CD4-positive, alpha-beta T cell treated with Interferon alpha-2 for 1 hour (primary cell): Measurements from ENCODE around the gene UMAD1.

Source experiments
- DNase-seq, 2 donors: peaks; one replicate each; pipeline ENCODE4 v3.0.0-alpha.2; 2020 to 2022

Gene UMAD1

GRCh38 chr7:7640221-7641128 lies at the start of gene UMAD1:
Gene UMAD1, plus strand, starts transcription at chr7:7640752. Its CDS starts 32,620 bp downstream, at chr7:7673372.
- peak; percentile 99 for DNase-seq

DNA sequence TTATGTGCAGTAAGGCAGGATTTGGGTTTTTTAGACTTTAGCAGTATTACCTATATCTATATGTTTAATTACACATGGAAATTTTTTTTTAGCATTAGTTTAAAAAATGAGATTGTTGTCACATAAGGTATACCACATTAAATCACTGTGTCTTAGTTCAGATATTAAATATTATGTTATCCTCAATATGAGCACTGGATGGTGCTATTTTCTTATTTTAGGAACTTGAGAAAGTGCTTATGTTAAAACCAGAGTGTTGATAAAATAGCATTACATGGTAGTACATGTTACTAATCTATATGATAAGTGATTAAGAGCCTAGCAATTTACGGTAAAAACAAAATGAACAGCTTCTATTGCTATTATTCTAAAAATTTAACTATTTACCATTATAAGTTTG lies 45.1 kb upstream of the UMAD1 start:
- DNase-seq = peak in 1 of 2 donors; percentile 54

DNA sequence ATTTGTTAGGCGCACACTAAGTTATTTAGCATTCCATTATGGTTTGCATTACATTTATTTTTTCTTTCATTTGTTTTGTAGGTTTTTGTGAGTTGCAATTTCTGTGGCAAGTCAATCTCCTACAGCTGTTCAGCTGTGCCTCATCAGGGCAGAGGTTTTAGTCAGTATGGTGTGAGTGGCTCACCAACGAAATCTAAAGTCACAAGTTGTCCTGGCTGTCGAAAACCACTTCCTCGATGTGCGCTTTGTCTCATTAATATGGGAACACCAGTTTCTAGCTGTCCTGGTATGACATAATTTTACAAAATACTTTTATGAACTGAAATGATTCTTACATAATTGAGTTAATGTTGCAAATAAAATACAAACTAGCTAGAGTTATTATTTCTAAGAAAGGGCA lies 44.4 kb upstream of the UMAD1 start:
- DNase-seq = peak; percentile 1 to 27

GRCh38 chr7:7607010-7607409 lies 33.5 kb upstream of the UMAD1 start:
- no peak for DNase-seq

DNA sequence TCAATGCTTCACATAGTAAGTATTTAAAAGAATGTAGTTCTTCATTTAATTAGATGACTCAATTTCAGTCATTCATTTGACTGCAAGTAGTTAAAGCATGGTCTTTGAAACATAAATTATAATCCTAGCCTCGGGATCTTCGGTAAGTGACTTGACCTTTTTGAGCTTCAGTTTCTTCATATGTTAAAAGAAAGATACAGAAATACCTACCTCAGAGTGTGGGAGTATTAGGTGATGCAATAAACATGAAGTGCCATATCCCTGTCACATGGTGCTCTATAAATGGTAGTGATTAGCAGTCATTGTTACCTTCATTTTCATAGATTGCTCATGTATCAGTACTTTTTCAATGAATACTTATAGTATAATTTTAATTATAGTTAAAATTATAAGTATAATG lies 31.2 kb upstream of the UMAD1 start:
- DNase-seq = no peak

GRCh38 chr7:7612519-7612918 lies 28.0 kb upstream of the UMAD1 start:
- DNase-seq = no peak

DNA sequence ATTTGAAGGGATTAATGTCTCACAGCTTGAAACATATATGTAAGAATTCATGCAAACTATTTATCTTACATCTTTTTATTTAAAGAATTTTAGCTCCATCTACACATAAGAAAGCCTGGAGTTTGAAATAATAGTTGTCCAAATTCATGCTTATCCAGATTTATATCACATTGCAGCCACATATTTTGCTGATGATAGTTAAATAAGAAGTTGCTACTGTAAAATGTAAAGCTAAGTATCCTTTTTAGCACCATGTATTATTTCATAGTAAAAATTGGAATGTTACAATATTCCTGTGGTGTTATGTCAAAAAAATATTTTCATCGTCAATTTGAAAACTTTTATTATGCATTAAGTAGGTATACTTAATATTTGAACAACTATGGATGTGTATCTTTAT lies 27.3 kb upstream of the UMAD1 start:
- DNase-seq = no peak

DNA sequence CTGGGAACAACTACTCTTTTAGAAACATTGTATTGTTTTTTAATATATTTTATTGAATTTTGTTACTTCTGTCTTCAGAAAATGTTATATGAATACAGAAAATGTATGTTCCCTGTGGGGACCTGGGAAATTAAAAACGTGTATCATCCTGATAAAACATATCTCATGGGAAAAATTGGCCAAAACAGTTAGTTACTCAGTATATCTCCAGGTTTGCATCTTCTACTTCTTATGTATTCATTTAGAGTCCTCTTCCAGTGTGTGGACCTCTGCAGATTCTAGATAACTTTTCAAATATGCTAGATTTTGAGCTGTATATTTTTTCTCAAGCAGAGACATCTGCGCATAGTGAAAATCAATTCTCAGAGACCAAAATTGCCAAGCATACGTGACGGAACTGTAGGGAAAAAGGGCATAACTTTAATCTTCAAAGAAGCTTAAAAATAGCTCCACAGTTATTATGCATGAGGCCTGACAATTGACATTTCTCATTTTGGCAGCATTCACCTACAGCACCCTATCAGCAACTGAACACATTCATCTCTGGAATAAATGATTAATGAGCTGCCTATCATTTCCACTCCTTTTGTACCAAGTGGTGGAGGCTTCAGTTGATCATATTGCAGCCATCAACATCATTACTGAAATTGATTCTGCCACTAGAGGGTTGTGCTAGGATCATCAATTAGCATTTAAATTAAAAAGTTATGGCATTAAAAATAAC lies 26.4 kb upstream of the UMAD1 start:
- DNase-seq = no peak

DNA sequence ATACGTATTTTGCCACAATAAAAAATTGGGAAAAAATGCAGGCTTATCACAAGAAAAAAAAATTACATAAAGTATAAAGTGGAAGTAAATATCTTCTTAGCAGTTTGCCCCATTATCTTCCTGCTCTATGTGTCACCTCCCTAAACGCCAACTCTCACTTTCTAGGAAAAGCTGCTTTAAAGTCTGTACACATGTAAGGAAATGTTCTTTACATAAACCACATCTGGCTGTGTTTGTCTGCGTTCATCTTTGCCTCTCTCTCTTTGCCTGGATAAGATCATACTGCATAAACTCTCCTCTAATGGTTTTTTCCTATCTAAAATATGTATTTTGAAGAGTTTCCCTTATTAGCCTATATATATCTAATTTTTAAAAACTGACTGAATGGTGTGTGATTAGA lies 23.0 kb upstream of the UMAD1 start:
- DNase-seq = no peak

GRCh38 chr7:7618410-7618809 lies 22.1 kb upstream of the UMAD1 start:
- no peak for DNase-seq

DNA sequence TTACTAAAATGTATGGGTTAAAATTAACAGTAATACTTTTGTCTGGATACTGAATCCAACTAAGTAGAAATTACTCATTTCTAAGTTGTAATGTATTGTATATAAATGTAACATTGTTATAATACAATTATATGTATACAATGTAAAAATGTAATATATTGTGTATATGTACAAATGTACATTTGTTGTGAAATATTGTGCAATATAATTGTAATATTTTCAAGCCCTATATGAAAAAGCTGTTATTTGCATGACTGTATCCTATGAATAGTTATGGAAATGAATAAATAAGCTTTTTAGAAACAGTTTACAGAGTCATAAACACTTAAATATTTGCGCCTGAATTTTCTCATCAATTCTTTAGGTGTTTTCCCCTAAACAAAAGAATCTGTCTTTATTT lies 20.3 kb upstream of the UMAD1 start:
- no peak for DNase-seq

DNA sequence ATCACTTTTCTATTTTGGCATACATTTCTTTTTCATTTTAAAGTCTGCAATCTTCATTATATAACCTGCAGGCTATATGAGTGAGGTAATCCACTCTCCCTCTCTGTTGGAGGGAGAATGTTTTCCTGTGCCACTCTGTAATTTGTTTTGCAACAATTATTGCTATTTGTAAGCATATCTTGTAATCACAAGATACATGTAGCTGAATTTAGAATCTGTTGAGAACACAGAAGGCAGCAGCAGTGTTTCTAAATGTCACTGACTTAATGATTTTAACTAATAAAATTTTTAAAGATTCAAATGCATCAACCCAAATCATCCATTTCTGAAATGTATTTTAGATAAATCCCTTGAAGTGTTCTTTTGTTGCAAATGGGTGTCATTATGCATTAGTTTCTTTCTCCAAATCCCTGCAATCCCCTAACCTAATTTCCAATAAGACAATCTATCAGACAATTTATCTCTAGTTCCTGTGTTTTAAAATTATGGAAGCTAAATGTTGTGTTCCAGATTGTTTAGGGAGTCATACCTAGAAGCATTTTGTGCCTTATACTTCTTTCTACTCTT lies 19.8 kb upstream of the UMAD1 start:
- no peak for DNase-seq

GRCh38 chr7:7628476-7628875 lies 12.1 kb upstream of the UMAD1 start:
- DNase-seq = no peak

DNA sequence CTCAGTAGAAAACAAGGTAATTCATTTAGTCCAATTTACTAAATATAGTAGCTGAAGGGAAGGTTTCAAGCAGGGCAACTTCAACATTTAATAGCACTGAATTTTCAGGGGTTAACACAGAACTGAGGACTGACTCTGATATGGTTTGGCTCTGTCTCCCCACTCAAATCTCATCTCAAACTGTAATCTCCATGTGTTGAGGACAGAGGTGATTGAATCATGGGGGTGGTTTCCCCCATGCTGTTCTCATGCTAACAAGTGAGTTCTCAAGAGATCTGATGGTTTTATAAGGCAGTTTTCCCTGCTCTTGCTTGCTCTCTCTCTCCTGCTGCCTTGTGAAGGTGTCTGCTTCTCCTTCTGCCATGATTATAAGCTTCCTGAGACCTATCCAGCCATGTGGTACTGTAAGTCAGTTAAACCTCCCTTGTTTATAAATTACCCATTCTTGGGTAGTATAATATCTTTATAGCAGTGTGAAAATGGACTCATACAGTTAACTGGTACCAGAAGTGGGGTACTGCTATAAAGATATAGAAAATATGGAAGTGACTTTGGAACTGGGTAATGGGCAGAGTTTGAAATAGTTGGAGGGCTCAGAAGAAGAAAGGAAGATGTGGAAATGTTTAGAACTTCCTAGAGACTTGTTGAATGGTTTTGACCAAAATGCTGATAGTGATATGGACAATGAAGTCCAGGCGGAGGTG lies 9.8 kb upstream of the UMAD1 start:
- no peak for DNase-seq

DNA sequence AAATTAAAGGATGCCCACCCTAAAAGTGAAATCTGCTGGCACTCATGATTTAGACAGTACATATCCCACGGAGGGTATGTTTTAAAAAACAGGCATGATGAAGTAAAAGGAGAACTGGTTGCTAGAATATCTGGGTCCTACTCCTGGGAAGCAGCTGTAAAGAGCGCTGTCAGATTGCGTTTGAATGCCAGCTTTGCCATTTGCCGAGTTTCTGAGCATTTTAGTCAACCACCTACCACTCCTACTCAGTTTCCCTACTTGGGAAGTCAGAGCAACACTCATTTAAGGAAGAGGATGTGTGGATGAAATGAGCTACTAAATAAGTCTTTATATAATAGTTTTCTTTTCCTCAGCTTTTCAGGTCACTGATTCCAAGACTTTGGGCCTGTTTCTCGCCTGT lies 1.1 kb upstream of the UMAD1 start:
- no peak for DNase-seq

- DNase-seq = peak; percentile 63 to 74
These were observed 718 bp upstream of the UMAD1 start for GRCh38 chr7:7639847-7640220.

DNA sequence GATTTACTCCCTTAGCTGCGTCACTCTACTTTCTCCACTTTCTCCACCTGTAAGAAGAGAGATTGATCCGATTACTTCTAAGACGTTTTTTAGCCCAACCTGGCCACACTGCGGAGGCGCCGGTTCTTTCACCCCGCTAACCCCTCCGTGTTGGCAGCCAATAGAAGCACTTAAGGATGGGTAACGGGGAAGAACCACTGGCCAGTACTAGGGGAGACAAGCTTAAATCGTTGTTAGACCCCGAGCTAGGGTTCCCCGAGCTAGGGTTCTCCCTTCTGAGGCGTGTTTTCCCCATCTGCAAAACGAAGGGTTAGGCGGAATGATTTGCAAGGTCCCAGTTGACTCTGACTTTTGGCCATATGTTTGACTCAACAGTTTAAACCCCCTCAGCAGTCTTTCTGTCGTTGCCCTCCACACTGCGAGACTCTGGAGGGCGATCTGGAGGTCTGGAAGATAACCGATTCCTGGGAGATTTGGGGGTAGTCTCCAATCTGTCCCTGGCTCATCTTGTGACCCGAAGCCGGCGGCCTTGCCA lies 644 bp downstream of the UMAD1 start:
- no peak for DNase-seq

GRCh38 chr7:7642081-7642480 lies 1.5 kb downstream of the UMAD1 start:
- DNase-seq = no peak

DNA sequence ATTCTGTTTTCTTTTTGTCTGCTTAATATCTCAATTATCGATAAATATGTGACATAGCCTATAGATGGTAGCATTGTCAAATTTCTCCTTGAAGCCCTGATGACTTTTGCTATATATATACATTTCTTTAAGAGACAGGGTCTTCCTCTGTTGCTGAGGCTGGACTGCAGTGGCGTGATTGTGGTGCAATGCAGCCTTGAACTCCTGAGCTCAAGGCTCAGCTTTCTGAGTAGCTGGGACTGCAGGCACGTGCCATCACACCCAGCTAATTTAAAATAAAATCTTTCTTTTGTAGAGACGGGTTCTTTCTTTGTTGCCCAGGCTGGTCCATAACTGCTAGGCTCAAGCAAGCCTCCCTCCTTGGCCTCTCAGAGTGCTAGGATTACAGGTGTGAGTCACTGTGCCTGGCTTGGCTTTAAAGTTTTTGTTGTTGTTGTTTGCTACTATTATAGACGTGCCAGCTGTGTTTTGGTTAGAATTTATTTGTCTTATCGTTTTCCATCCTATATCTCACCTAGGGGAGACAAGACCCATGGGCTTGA lies 7.0 kb downstream of the UMAD1 start:
- DNase-seq = no peak

- DNase-seq = no peak
These were observed 10.2 kb downstream of the UMAD1 start for GRCh38 chr7:7650682-7651206.

DNA sequence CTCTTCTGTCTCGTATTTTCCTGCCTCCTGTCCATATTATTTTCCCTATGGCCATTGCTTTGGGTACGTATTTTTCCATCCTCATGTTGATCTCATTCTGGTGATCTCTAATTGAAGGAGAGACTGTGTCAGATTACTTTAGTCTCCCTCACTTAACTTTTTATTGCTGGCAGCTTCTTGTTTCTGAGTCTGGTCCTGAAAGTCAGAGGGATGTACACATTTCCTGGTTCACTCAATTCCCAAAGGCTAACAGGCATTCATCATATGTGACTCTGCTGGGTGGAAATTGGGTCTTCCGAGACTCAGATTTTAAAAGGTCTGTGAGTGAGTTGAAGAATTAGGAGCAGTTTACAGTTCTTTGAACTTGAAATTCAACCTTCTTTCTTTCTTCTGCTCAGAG lies 10.9 kb downstream of the UMAD1 start:
- no peak for DNase-seq

DNA sequence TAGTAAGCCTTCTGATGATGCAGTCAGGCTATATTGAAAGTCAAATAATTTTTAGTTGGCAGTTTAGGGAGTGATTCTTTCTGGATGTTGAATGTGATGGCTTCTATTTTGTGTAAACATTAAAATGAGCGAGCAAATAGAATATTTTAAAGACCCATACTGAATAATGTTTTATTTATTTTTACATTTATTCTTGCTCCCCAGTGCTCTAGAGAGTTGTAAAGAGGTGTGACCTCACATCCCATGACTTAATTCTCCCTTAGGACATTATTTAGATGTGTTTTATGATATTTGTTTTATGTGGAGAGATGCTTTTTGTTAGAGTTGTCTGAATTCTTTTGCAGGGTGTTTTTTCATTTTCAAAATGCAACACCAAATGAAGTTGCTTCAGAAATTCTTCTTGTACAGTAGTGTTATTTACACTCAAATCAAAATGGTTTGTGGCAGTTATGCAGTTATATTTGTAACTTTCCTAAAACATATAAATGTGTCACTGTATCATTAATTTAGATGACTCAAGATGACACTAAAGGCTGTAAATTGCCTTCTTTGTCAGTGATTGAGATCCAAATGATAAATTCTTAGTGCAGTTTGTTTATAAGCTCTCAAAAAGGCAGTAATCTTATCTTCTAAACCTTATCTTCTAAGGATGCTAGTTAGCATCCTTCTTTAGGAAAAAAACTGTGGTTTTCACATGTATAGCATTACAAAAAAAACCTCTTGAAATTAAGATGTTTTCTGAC lies 12.4 kb downstream of the UMAD1 start:
- no peak for DNase-seq
